ENCODE data around the gene TMEM270.

The TMEM270 gene

GRCh38 chr7:73850781-73851207 is 10.2 kb upstream of the TMEM270 start:
- TF ChIP-seq CTCF (IDR thresholded peaks at IDR 0.05; ENCODE audit: low read depth, low read length): no peak
- H3K4me3 ChIP-seq (ENCODE audit: low read depth, low read length): no peak overlapping the region

- peak overlapping the region; percentile 14; the same call in 1 of the 2 replicates for H3K4me3 ChIP-seq (ENCODE audit: low read depth, low read length)
- TF ChIP-seq CTCF (IDR thresholded peaks at IDR 0.05; ENCODE audit: low read depth, low read length): no peak
These were observed 9.3 kb upstream of the TMEM270 start for GRCh38 chr7:73851410-73852338.

GRCh38 chr7:73852500-73852899 is 8.5 kb upstream of the TMEM270 start:
- H3K4me3 ChIP-seq (ENCODE audit: low read depth, low read length): no peak overlapping the region
- no peak for TF ChIP-seq CTCF (IDR thresholded peaks at IDR 0.05; ENCODE audit: low read depth, low read length)

GRCh38 chr7:73856941-73857340 is 4.0 kb upstream of the TMEM270 start:
- TF ChIP-seq CTCF (IDR thresholded peaks at IDR 0.05; ENCODE audit: low read depth, low read length): no peak
- no peak overlapping the region for H3K4me3 ChIP-seq (ENCODE audit: low read depth, low read length)

GRCh38 chr7:73858807-73859206 is 2.2 kb upstream of the TMEM270 start:
- TF ChIP-seq CTCF (IDR thresholded peaks at IDR 0.05; ENCODE audit: low read depth, low read length): no peak
- H3K4me3 ChIP-seq (ENCODE audit: low read depth, low read length): no peak overlapping the region

- no peak for TF ChIP-seq CTCF (IDR thresholded peaks at IDR 0.05; ENCODE audit: low read depth, low read length)
- H3K4me3 ChIP-seq (ENCODE audit: low read depth, low read length): no peak overlapping the region
These were observed 346 bp downstream of the TMEM270 start for GRCh38 chr7:73861305-73861704.

- H3K4me3 ChIP-seq (ENCODE audit: low read depth, low read length): no peak overlapping the region
- TF ChIP-seq CTCF (IDR thresholded peaks at IDR 0.05; ENCODE audit: low read depth, low read length): no peak
These were observed 4.2 kb downstream of the TMEM270 start for GRCh38 chr7:73864981-73865711.

Data from WI38 (cell line).